ENCODE data around the gene MYO10.

DNA sequence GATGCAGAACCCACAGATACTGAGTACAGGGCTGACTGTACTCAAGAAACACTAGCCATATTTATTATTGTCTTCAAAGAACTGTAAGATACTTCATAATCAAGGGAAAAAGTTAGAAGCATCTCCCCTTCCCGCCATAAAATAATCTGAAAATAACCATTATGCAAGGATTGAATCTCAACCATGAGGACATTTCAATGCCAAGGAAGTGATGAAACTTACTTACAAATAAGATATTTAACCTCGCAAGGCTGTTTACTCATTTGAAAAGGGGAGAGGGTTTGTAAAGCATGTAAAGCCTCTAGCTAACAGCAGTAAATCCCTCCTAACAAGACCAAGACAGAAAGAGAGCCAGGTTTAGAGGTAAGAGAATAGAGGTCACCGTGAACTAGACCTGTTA is 6.3 kb downstream of the MYO10 start:
- TF ChIP-seq, protein P1, sequence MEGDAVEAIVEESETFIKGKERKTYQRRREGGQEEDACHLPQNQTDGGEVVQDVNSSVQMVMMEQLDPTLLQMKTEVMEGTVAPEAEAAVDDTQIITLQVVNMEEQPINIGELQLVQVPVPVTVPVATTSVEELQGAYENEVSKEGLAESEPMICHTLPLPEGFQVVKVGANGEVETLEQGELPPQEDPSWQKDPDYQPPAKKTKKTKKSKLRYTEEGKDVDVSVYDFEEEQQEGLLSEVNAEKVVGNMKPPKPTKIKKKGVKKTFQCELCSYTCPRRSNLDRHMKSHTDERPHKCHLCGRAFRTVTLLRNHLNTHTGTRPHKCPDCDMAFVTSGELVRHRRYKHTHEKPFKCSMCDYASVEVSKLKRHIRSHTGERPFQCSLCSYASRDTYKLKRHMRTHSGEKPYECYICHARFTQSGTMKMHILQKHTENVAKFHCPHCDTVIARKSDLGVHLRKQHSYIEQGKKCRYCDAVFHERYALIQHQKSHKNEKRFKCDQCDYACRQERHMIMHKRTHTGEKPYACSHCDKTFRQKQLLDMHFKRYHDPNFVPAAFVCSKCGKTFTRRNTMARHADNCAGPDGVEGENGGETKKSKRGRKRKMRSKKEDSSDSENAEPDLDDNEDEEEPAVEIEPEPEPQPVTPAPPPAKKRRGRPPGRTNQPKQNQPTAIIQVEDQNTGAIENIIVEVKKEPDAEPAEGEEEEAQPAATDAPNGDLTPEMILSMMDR (IDR thresholded peaks at IDR 0.05) = no peak
- no peak for TF ChIP-seq POLR2A (IDR thresholded peaks at IDR 0.05)
